Gastroesophageal sphincter (tissue), 4 donors: ENCODE measurements around the gene MACF1. TPM values are rescaled to one million over a fixed set of nuclear protein-coding genes. Genes with fewer than 3 reads are reported as not detected.
A peak's percentile ranks its signal among the peaks of the same experiment; 100 is the strongest.

Source experiments
- ATAC-seq: fragments of 150-250 bp; one replicate; pipeline ENCODE4 v1.9.1; 2016; ENCODE audit warnings: mild to moderate bottlenecking, moderate library complexity
- H3K27ac ChIP-seq, 4 donors: fragments of 200-600 bp; sonication (generic) in 3 of 4; 1 replicate in 3 of 4; 2 replicates in 1 of 4; pipeline ENCODE4 v1.5.1; 2016 to 2019
- H3K27me3 ChIP-seq: fragments of 200-600 bp; sonication (generic); one replicate; pipeline ENCODE4 v1.5.1; 2019
- H3K36me3 ChIP-seq, 2 donors: fragments of 200-600 bp; sonication (generic); one replicate each; pipeline ENCODE4 v1.5.1; 2019; ENCODE audit warnings: control low read depth in 1 of 2
- H3K4me1 ChIP-seq, 3 donors: fragments of 200-600 bp; sonication (generic); 1 replicate in 2 of 3; 2 replicates in 1 of 3; pipeline ENCODE4 v1.5.1; 2016 to 2019; ENCODE audit warnings: control low read depth in 2 of 3
- H3K4me3 ChIP-seq, 2 donors: fragments of 200-600 bp; sonication (generic); one replicate each; pipeline ENCODE4 v1.5.1; 2019; ENCODE audit warnings: mild to moderate bottlenecking in 1 of 2, moderate library complexity in 1 of 2
- H3K9me3 ChIP-seq, 3 donors: fragments of 200-600 bp; sonication (generic); one replicate each; pipeline ENCODE4 v1.5.1; 2017 to 2019; ENCODE audit warnings: control low read depth in 2 of 3
- CTCF ChIP-seq, 4 experiments: fragments of 200-600 bp in 2 of 4; fragments of 450-650 bp in 2 of 4; sonication (generic) in 1 of 4; IDR thresholded peaks; one replicate each; pipeline ENCODE4 v1.5.1; 2017 to 2019; ENCODE audit warnings: antibody characterized with exemption in 4 of 4, mild to moderate bottlenecking in 2 of 4, moderate library complexity in 2 of 4
- EP300 ChIP-seq: sonication (generic); formaldehyde crosslinking; IDR thresholded peaks from one replicate; pipeline ENCODE4 v1.6.1; 2017; ENCODE audit warnings: antibody characterized with exemption, mild to moderate bottlenecking
- POLR2A ChIP-seq, 2 donors: fragments of 450-650 bp; IDR thresholded peaks; one replicate each; pipeline ENCODE4 v1.6.1; 2017; ENCODE audit warnings: antibody characterized with exemption in 2 of 2, mild to moderate bottlenecking in 2 of 2, moderate library complexity in 1 of 2
- POLR2AphosphoS5 ChIP-seq: sonication (generic); formaldehyde crosslinking; IDR thresholded peaks from one replicate; pipeline ENCODE4 v1.6.1; 2017; ENCODE audit warnings: antibody characterized with exemption
- WGBS, 2 donors: methylation state at CpG; one replicate each; pipeline ENCODE4 v1.1.5; 2018; ENCODE audit warnings: low coverage in 1 of 2; 5-methylcytosine and 5-hydroxymethylcytosine counted together
- total RNA-seq, 4 donors: library from RNA; depleted of rRNA; stranded (reverse); fragments of >200 nt; gene quantifications; one replicate each; pipeline ENCODE4 v1.1.0, GENCODE V29; 2016

MACF1 gene
- total RNA-seq, 4 donors from 2014 or later: 454 to 752 (median 541) TPM

GRCh38 chr1:39342776-39343175, 138.3 kb downstream of the MACF1 start:
- Histone ChIP-seq H3K36me3 (peaks cover 0 to 99% of the 10 kb centered on the region in 2 donors), H3K9me3 (no peaks in the 10 kb centered on the region), H3K4me1 (no peaks in the 10 kb centered on the region), H3K27ac (no peak overlapping the region), H3K4me3 (no peak overlapping the region), H3K27me3 (no peaks in the 10 kb centered on the region)
- no peak for ATAC-seq
- WGBS, 2 donors: 67 to 88% methylated on average over 3 of the region's 3 CpGs
- TF ChIP-seq EP300: no peak
- no peak for TF ChIP-seq POLR2A (IDR thresholded peaks at IDR 0.05)
- TF ChIP-seq CTCF (IDR thresholded peaks at IDR 0.05): no peak
- TF ChIP-seq POLR2AphosphoS5: no peak

DNA sequence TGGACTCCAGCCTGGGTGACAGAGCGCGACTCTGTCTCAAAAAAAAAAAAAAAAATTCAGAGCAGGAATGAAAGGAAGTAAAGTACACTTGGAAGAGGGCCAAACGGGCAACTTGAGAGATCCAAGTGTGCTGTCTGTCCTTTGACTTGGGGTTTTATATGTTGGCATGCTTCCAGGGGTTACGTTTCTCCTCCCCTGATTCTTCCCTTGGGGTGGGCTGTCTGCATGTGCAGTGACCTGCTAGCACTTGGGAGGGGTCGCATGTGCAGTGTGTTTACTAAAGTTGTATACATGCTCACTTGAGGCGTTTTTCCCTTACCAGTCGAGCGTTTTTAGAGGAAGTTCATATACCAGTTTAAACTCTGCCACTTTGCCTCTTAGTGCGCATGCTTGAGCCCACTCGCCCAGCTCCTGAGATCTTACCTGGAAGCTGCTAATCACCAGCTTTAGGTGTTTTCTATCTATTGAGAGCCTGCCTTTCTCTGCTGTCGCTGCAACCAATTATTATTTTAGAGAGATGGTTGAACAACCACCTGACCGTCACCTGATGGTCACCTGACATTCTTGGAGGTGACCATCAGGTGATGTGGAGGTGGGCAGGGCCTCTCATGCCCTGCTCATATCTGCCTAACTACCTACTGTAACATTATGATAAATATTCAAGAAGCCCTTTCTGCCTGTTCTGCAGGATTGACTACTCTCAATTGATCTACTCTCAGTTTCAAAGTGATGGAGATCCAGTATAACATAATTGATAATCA, 140.1 kb downstream of the MACF1 start:
- TF ChIP-seq POLR2A (IDR thresholded peaks at IDR 0.05) (no peak), CTCF (IDR thresholded peaks at IDR 0.05) (no peak), EP300 (no peak), POLR2AphosphoS5 (no peak)
- Histone ChIP-seq H3K9me3 (no peaks in the 10 kb centered on the region), H3K27me3 (no peaks in the 10 kb centered on the region), H3K4me1 (no peaks in the 10 kb centered on the region), H3K36me3 (peaks cover 1 to 99% of the 10 kb centered on the region in 2 donors), H3K27ac (no peak overlapping the region), H3K4me3 (no peak overlapping the region)
- WGBS, 2 donors: 59 to 67% methylated on average over 7 to 12 of the region's 12 CpGs
- no peak for ATAC-seq

GRCh38 chr1:39346872-39347271, 142.4 kb downstream of the MACF1 start:
- H3K36me3 ChIP-seq: peaks cover 9 to 99% of the 10 kb centered on the region in 2 donors
- no peaks in the 10 kb centered on the region for H3K4me1 ChIP-seq
- H3K27me3 ChIP-seq: no peaks in the 10 kb centered on the region
- no peak for TF ChIP-seq POLR2A (IDR thresholded peaks at IDR 0.05)
- no peak for TF ChIP-seq CTCF (IDR thresholded peaks at IDR 0.05)
- no peak overlapping the region for H3K4me3 ChIP-seq
- no peak for ATAC-seq
- no peaks in the 10 kb centered on the region for H3K9me3 ChIP-seq
- 50 to 100% methylated on average over 1 to 2 of the region's 2 CpGs for WGBS, 2 donors
- H3K27ac ChIP-seq: peak overlapping the region in 1 of 4 donors; percentile 2

DNA sequence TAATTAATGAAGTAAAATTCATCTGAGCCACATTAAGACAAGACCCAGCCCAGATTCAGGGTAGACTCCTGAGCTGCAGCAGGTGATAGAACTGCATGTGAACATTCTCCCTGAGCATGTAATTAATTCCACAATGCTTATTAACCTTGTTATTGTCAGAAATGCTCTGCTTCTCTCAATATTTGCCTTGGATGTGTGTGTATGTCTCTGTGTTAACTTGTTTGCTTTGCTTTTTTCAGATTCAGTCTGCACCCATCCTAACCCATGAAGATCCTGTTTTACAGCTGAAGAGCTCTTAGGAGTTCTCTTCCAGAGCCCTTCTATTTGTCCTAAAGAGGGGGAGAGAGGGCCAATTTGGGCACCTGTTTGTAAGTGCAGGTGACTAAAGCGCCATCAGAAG, 143.8 kb downstream of the MACF1 start:
- Histone ChIP-seq H3K27ac (no peak overlapping the region), H3K27me3 (no peaks in the 10 kb centered on the region), H3K4me1 (no peaks in the 10 kb centered on the region), H3K36me3 (peaks cover 9 to 99% of the 10 kb centered on the region in 2 donors), H3K4me3 (no peak overlapping the region), H3K9me3 (no peaks in the 10 kb centered on the region)
- 100% methylated on average over 1 of the region's 1 CpG; no CpG with 5 or more reads in 1 of the 2 donors for WGBS, 2 donors
- TF ChIP-seq EP300 (no peak), CTCF (IDR thresholded peaks at IDR 0.05) (no peak), POLR2A (IDR thresholded peaks at IDR 0.05) (no peak), POLR2AphosphoS5 (no peak)
- ATAC-seq: no peak

- Histone ChIP-seq H3K27ac (no peak overlapping the region), H3K36me3 (peaks cover 14 to 100% of the 10 kb centered on the region in 2 donors), H3K9me3 (no peaks in the 10 kb centered on the region), H3K27me3 (no peaks in the 10 kb centered on the region), H3K4me3 (no peak overlapping the region), H3K4me1 (peaks cover 0 to 1% (median 0%) of the 10 kb centered on the region in 3 donors)
- no peak for TF ChIP-seq POLR2A (IDR thresholded peaks at IDR 0.05)
- 70 to 80% methylated on average over 2 to 3 of the region's 3 CpGs for WGBS, 2 donors
- no peak for ATAC-seq
Measured at GRCh38 chr1:39352881-39353280, 148.4 kb downstream of the MACF1 start.
